ENCODE results near the gene HIVEP3. TPM values are rescaled to one million over a fixed set of nuclear protein-coding genes. Genes with fewer than 3 reads are reported as not detected.

The HIVEP3 gene
- total RNA-seq, 2 donors from 2014 or later = 0.13 to 0.99 TPM

DNA sequence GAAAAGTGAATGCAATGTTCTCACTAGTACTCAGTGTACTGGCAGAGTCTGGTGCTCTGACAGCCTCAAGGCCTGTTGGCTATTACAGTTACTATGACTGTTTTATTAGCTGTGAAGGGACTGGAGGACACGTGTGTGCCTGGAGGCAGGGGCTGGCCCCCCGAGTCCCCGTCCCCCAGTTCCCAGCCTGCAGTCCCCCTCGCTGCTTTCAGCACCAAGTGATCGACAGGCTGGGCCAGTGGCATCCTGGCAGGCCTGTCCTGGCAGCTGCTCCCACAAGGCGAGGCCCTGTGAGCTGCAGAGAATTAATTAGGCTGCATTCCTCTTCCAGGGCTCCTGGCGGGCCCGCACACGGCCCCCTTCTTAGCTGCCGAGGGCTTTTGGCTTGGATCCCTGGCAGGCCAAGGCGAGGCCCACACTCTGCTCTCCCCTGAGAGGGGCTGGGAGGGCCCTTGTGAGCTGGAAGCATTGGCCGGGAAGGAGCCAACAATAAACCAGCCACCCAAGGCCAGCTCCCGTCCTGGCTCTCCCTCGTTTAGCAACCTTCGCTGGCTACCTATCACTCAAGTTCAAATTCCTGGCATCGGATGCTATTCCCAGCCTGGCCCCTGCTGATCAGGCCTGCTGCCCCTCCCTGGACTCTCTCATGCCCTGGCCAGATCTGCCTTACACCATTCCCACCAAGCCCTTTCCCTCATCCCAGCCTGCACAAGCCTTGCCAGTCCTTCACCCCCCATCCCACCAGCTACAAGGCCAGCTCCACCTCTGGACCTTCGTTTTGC, 444.0 kb downstream of the HIVEP3 start:
- H3K9ac ChIP-seq (ENCODE audit: extremely low read depth, low read length, poor library complexity, severe bottlenecking) = no peak overlapping the region
- no peaks in the 10 kb centered on the region for H3K36me3 ChIP-seq (ENCODE audit: control insufficient read depth, insufficient read depth, low read length)
- no peaks in the 10 kb centered on the region for H3K9me3 ChIP-seq (ENCODE audit: control insufficient read depth, low read length)
- H3K4me3 ChIP-seq (ENCODE audit: low read length) = no peak overlapping the region
- H3K27ac ChIP-seq (ENCODE audit: low read depth, low read length) = peak overlapping the region; percentile 11
- Mint-ChIP-seq H3K27me3 (ENCODE audit: insufficient read depth) (peaks cover 1% of the 10 kb centered on the region), H3K36me3 (ENCODE audit: low read depth) (no peaks in the 10 kb centered on the region), H3K27ac (peak overlapping the region; percentile 7), H3K4me3 (no peak overlapping the region), H3K4me1 (no peaks in the 10 kb centered on the region), H3K9me3 (no peaks in the 10 kb centered on the region)
- H3K27me3 ChIP-seq (ENCODE audit: control insufficient read depth, insufficient read depth, low read length, poor library complexity, severe bottlenecking) = no peaks in the 10 kb centered on the region
- TF ChIP-seq, protein P1, sequence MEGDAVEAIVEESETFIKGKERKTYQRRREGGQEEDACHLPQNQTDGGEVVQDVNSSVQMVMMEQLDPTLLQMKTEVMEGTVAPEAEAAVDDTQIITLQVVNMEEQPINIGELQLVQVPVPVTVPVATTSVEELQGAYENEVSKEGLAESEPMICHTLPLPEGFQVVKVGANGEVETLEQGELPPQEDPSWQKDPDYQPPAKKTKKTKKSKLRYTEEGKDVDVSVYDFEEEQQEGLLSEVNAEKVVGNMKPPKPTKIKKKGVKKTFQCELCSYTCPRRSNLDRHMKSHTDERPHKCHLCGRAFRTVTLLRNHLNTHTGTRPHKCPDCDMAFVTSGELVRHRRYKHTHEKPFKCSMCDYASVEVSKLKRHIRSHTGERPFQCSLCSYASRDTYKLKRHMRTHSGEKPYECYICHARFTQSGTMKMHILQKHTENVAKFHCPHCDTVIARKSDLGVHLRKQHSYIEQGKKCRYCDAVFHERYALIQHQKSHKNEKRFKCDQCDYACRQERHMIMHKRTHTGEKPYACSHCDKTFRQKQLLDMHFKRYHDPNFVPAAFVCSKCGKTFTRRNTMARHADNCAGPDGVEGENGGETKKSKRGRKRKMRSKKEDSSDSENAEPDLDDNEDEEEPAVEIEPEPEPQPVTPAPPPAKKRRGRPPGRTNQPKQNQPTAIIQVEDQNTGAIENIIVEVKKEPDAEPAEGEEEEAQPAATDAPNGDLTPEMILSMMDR (conservative IDR thresholded peaks at IDR 0.05) = no peak
- WGBS, 2 experiments (ENCODE audit: insufficient coverage in 1 of 2, insufficient read length in 1 of 2) = 79 to 86% methylated on average over 10 to 17 of the region's 17 CpGs
- peak; percentile 63 for DNase-seq
- H3K4me1 ChIP-seq (ENCODE audit: control insufficient read depth, insufficient read depth, low read length) = no peaks in the 10 kb centered on the region

DNA sequence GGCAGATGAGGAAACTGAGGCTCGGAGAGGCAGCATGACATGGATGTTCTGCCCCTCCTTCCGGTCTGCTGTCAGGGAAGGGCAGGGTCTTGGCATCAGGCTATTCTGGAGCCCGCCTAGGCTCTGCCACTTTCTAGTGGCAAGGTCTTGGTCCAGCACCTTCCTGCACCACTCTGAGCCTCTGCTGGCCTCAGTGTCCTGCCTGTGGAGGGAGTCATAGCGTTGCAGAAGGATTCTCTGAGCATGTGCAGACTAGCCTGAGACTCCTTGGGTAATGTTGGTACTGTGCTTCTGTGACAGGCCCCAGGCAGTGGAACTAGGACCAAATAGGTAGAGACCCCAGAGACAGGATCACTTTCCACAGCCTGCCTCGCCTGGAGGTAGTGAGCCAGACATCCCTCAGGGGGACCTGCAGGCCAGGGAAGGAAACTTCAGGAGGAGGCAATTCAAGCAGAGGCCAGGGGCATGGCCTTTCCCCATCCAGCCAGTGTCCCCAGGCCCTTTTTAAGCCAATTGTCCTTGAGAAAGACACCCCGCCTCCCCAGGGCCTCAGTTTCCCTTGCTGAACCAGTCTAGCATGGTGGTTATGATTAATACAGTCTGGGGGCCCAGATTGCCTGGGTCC, 444.9 kb downstream of the HIVEP3 start:
- TF ChIP-seq, protein P1 (conservative IDR thresholded peaks at IDR 0.05) = no peak
- Mint-ChIP-seq H3K4me1 (no peaks in the 10 kb centered on the region), H3K4me3 (no peak overlapping the region), H3K36me3 (ENCODE audit: low read depth) (no peaks in the 10 kb centered on the region), H3K27me3 (ENCODE audit: insufficient read depth) (no peaks in the 10 kb centered on the region), H3K27ac (no peak overlapping the region), H3K9me3 (no peaks in the 10 kb centered on the region)
- no peaks in the 10 kb centered on the region for H3K27me3 ChIP-seq (ENCODE audit: control insufficient read depth, insufficient read depth, low read length, poor library complexity, severe bottlenecking)
- no peaks in the 10 kb centered on the region for H3K4me1 ChIP-seq (ENCODE audit: control insufficient read depth, insufficient read depth, low read length)
- whole genome bisulfite sequencing, 2 experiments (ENCODE audit: insufficient coverage in 1 of 2, insufficient read length in 1 of 2) = 88 to 96% methylated on average over 4 to 6 of the region's 6 CpGs
- no peaks in the 10 kb centered on the region for H3K36me3 ChIP-seq (ENCODE audit: control insufficient read depth, insufficient read depth, low read length)
- no peak overlapping the region for H3K4me3 ChIP-seq (ENCODE audit: low read length)
- DNase-seq = no peak
- H3K27ac ChIP-seq (ENCODE audit: low read depth, low read length) = no peak overlapping the region
- no peaks in the 10 kb centered on the region for H3K9me3 ChIP-seq (ENCODE audit: control insufficient read depth, low read length)
- no peak overlapping the region for H3K9ac ChIP-seq (ENCODE audit: extremely low read depth, low read length, poor library complexity, severe bottlenecking)

DNA sequence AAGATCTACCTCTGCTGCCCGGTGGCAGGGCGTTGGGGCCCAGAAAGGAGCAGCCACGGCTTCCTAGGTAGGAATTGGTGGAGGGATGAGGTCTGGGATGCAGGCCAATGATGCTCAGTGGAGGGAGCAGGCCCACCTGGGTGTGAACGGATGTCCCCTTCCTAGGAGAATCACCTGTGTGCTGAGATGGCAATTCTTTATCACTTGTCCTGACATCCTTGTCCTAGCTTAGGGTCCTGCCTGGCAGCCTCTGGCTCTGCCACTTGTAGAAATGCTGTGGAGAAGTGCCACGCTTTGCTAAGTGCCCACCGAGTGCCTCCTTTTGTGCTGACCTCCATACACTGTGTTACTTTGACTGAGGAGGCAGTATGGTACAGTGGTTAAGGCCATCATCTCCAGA, 447.1 kb downstream of the HIVEP3 start:
- Mint-ChIP-seq H3K27ac (no peak overlapping the region), H3K9me3 (no peaks in the 10 kb centered on the region), H3K27me3 (ENCODE audit: insufficient read depth) (no peaks in the 10 kb centered on the region), H3K4me1 (no peaks in the 10 kb centered on the region), H3K4me3 (no peak overlapping the region), H3K36me3 (ENCODE audit: low read depth) (no peaks in the 10 kb centered on the region)
- Histone ChIP-seq H3K4me1 (ENCODE audit: control insufficient read depth, insufficient read depth, low read length) (peaks cover 3% of the 10 kb centered on the region), H3K9me3 (ENCODE audit: control insufficient read depth, low read length) (no peaks in the 10 kb centered on the region), H3K36me3 (ENCODE audit: control insufficient read depth, insufficient read depth, low read length) (no peaks in the 10 kb centered on the region), H3K27ac (ENCODE audit: low read depth, low read length) (no peak overlapping the region), H3K4me3 (ENCODE audit: low read length) (no peak overlapping the region), H3K27me3 (ENCODE audit: control insufficient read depth, insufficient read depth, low read length, poor library complexity, severe bottlenecking) (no peaks in the 10 kb centered on the region), H3K9ac (ENCODE audit: extremely low read depth, low read length, poor library complexity, severe bottlenecking) (no peak overlapping the region)
- no peak for DNase-seq
- TF ChIP-seq, protein P1 (conservative IDR thresholded peaks at IDR 0.05) = no peak
- WGBS, 2 experiments (ENCODE audit: insufficient coverage in 1 of 2, insufficient read length in 1 of 2) = 91 to 93% methylated on average over 4 to 6 of the region's 6 CpGs
